Progenitor cell of endocrine pancreas (in vitro differentiated cells): ENCODE measurements around the gene SLC4A1. TPM values are rescaled to one million over a fixed set of nuclear protein-coding genes. Genes with fewer than 3 reads are reported as not detected.

ENCODE experiments used
- DNase-seq: peaks from one replicate; pipeline ENCODE4 v3.0.0; 2021; ENCODE audit warnings: low spot score; ENCODE audit not compliant: unreplicated experiment
- H3K27ac Mint-ChIP-seq: 2 replicates; pipeline ENCODE4 v1.8.0; 2021; ENCODE audit warnings: mild to moderate bottlenecking, moderate library complexity, mixed read lengths
- H3K27me3 Mint-ChIP-seq: 2 replicates; pipeline ENCODE4 v1.8.0; 2021; ENCODE audit warnings: mixed read lengths
- H3K36me3 Mint-ChIP-seq: 2 replicates; pipeline ENCODE4 v1.8.0; 2022; ENCODE audit warnings: mixed read lengths; ENCODE audit not compliant: insufficient read depth
- H3K4me1 Mint-ChIP-seq: 2 replicates; pipeline ENCODE4 v1.8.0; 2021; ENCODE audit warnings: low read depth, mixed read lengths
- H3K4me3 Mint-ChIP-seq: 2 replicates; pipeline ENCODE4 v1.8.0; 2021; ENCODE audit warnings: low read depth, mild to moderate bottlenecking, moderate library complexity, mixed read lengths
- H3K9me3 Mint-ChIP-seq: 2 replicates; pipeline ENCODE4 v1.8.0; 2021; ENCODE audit warnings: low read depth, mixed read lengths
- total RNA-seq: library from RNA; stranded (reverse); gene quantifications from 2 replicates; pipeline ENCODE4 v1.2.1, GENCODE V29; 2021
- TF ChIP-seq, protein P1 (sequence below): fragments of 200-600 bp; sonication (generic); IDR thresholded peaks from one replicate; pipeline ENCODE4 v1.5.0; 2021; ENCODE audit warnings: antibody characterized with exemption, mild to moderate bottlenecking; ENCODE audit not compliant: unreplicated experiment

SLC4A1 gene
- total RNA-seq, 1 donor from 2014 or later: not detected

DNA sequence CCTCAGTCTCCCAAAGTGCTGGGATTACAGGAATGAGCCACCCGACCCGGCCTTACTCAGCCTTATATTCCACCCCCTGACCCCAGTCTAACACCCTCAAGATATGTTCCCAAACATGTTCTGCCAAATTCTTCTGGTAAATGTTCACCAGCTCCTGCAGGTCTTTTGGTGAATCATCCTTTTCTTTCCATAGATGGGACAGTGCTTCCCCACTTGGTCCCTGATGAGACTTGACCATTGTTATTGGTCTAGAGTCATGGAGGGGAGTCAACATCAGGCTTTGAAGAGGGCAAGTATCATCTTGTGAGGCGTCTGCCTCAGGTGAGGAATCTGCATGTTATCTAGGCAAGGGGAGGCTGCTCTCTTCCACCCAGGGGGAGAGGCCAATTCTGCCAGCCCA, 30.0 kb upstream of the SLC4A1 start:
- TF ChIP-seq, protein P1, sequence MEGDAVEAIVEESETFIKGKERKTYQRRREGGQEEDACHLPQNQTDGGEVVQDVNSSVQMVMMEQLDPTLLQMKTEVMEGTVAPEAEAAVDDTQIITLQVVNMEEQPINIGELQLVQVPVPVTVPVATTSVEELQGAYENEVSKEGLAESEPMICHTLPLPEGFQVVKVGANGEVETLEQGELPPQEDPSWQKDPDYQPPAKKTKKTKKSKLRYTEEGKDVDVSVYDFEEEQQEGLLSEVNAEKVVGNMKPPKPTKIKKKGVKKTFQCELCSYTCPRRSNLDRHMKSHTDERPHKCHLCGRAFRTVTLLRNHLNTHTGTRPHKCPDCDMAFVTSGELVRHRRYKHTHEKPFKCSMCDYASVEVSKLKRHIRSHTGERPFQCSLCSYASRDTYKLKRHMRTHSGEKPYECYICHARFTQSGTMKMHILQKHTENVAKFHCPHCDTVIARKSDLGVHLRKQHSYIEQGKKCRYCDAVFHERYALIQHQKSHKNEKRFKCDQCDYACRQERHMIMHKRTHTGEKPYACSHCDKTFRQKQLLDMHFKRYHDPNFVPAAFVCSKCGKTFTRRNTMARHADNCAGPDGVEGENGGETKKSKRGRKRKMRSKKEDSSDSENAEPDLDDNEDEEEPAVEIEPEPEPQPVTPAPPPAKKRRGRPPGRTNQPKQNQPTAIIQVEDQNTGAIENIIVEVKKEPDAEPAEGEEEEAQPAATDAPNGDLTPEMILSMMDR: no peak
- Mint-ChIP-seq H3K27ac (no peak overlapping the region), H3K27me3 (peaks cover 8% of the 10 kb centered on the region), H3K4me3 (no peak overlapping the region), H3K9me3 (no peaks in the 10 kb centered on the region), H3K4me1 (no peaks in the 10 kb centered on the region), H3K36me3 (no peaks in the 10 kb centered on the region)
- DNase-seq: no peak

DNA sequence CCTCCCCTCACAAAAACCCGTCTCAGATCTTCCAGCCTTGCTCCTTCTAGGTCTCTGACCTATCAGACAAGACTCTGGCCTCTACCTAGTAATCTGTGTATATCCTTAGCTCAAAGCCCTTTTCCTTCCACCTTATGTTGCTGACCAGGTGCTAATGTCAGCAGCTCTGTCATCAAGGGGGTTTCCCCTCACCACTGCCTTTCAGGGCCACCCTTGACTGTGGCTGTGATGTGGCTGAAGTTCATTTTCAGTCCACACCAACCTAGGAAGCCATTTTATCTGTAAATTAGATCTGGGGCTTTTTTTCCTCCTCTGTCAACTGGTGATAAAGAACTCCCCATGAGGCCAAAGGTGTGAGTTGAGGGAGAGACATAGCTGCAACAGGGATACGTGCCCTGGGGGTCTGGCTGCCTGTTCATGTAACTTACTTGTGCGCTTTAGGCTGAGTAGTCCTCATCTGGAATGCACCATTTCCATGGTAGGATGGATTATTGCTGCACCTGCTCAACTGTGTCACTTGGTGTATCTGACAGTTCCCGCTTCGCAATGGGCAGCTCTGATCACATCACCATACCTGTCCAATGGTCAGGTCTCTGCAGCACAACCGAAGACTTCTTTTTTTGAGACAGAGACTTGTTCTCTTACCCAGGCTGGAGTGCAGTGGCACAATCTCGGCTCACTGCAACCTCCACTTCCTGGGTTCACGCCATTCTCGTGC, 25.7 kb upstream of the SLC4A1 start:
- H3K36me3 Mint-ChIP-seq: no peaks in the 10 kb centered on the region
- H3K9me3 Mint-ChIP-seq: no peaks in the 10 kb centered on the region
- H3K27ac Mint-ChIP-seq: no peak overlapping the region
- no peaks in the 10 kb centered on the region for H3K4me1 Mint-ChIP-seq
- TF ChIP-seq, protein P1: no peak
- DNase-seq: no peak
- H3K27me3 Mint-ChIP-seq: peaks cover 20% of the 10 kb centered on the region
- no peak overlapping the region for H3K4me3 Mint-ChIP-seq

DNA sequence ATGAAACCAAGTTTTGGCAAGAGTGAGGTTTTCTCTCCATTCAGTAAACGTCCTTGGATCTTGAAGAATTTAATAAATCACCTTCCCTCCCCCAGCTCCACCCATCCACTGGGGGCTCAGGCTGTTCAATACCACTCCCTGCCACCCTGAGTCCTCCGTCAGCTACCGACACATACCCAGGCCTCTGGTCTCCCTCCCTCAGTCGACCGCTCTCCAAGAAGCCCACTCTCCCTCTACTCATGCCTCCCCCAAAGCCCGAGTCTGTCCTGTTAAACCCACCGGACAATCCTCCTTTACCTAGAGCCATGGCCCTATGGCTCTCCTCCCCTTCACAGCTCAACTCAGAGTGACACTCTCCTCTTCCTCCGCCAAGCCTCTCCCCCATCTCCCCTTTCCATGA, 19.7 kb upstream of the SLC4A1 start:
- Mint-ChIP-seq H3K27ac (no peak overlapping the region), H3K4me1 (no peaks in the 10 kb centered on the region), H3K9me3 (no peaks in the 10 kb centered on the region), H3K36me3 (no peaks in the 10 kb centered on the region), H3K27me3 (peaks cover 17% of the 10 kb centered on the region), H3K4me3 (no peak overlapping the region)
- no peak for DNase-seq
- TF ChIP-seq, protein P1: no peak

GRCh38 chr17:44284024-44284400, 16.1 kb upstream of the SLC4A1 start:
- Mint-ChIP-seq H3K27ac (no peak overlapping the region), H3K4me1 (peaks cover 1% of the 10 kb centered on the region), H3K9me3 (no peaks in the 10 kb centered on the region), H3K4me3 (no peak overlapping the region), H3K36me3 (no peaks in the 10 kb centered on the region), H3K27me3 (peaks cover 12% of the 10 kb centered on the region)
- TF ChIP-seq, protein P1: no peak
- no peak for DNase-seq

- H3K27ac Mint-ChIP-seq: no peak overlapping the region
- H3K27me3 Mint-ChIP-seq: peaks cover 9% of the 10 kb centered on the region
- H3K4me1 Mint-ChIP-seq: peaks cover 1% of the 10 kb centered on the region
- TF ChIP-seq, protein P1: no peak
- H3K9me3 Mint-ChIP-seq: no peaks in the 10 kb centered on the region
- H3K36me3 Mint-ChIP-seq: no peaks in the 10 kb centered on the region
- no peak for DNase-seq
- no peak overlapping the region for H3K4me3 Mint-ChIP-seq
Measured at GRCh38 chr17:44283344-44284023, 15.5 kb upstream of the SLC4A1 start.
